Measurements from ENCODE around the gene SKP1. TPM values are rescaled to one million over a fixed set of nuclear protein-coding genes. Genes with fewer than 3 reads are reported as not detected.

Gene SKP1
- polyA plus RNA-seq, 4 donors = 476 to 538 (median 505) TPM

GRCh38 chr5:134116286-134116685, 60.5 kb downstream of the SKP1 start:
- FAIRE-seq (no peak), DNase-seq (no peak)
- Histone ChIP-seq H3K27ac (ENCODE audit: low read depth in 1 of 3, low read length in 2 of 3) (peak overlapping the region in 1 of 3 donors; percentile 14), H3K36me3 (ENCODE audit: control insufficient read depth in 3 of 3, insufficient read depth in 2 of 3, low read depth in 1 of 3, low read length in 3 of 3) (peaks cover 2 to 32% (median 2%) of the 10 kb centered on the region in 3 donors), H3K4me3 (ENCODE audit: low read depth in 1 of 3, low read length in 3 of 3) (peak overlapping the region in 2 of 3 donors; percentile 61 to 82), H3K27me3 (ENCODE audit: control insufficient read depth in 3 of 3, insufficient read depth in 3 of 3, low read length in 3 of 3) (peaks cover 0 to 39% (median 0%) of the 10 kb centered on the region in 3 donors), H3K4me1 (ENCODE audit: control insufficient read depth in 3 of 3, insufficient read depth in 2 of 3, low read depth in 1 of 3, low read length in 2 of 3) (peaks cover 4 to 12% (median 5%) of the 10 kb centered on the region in 3 donors), H3K9me3 (ENCODE audit: control insufficient read depth in 2 of 2, insufficient read depth in 1 of 2, low read depth in 1 of 2, low read length in 1 of 2) (peaks cover 0 to 3% of the 10 kb centered on the region in 2 donors)
- WGBS, 3 donors = 56 to 79% (median 60%) methylated on average over 10 of the region's 10 CpGs

GRCh38 chr5:134115806-134116175, 61.0 kb downstream of the SKP1 start:
- peaks cover 4 to 12% (median 5%) of the 10 kb centered on the region in 3 donors for H3K4me1 ChIP-seq (ENCODE audit: control insufficient read depth in 3 of 3, insufficient read depth in 2 of 3, low read depth in 1 of 3, low read length in 2 of 3)
- H3K4me3 ChIP-seq (ENCODE audit: low read depth in 1 of 3, low read length in 3 of 3) = peak overlapping the region; percentile 50 to 82 (median 61)
- H3K9me3 ChIP-seq (ENCODE audit: control insufficient read depth in 2 of 2, insufficient read depth in 1 of 2, low read depth in 1 of 2, low read length in 1 of 2) = peaks cover 0 to 3% of the 10 kb centered on the region in 2 donors
- peaks cover 2 to 30% (median 2%) of the 10 kb centered on the region in 3 donors for H3K36me3 ChIP-seq (ENCODE audit: control insufficient read depth in 3 of 3, insufficient read depth in 2 of 3, low read depth in 1 of 3, low read length in 3 of 3)
- H3K27ac ChIP-seq (ENCODE audit: low read depth in 1 of 3, low read length in 2 of 3) = peak overlapping the region in 2 of 3 donors; percentile 11 to 45
- no peak for FAIRE-seq
- WGBS, 3 donors = 6 to 44% (median 14%) methylated on average over 13 of the region's 13 CpGs
- peak; percentile 32 to 34 for DNase-seq
- H3K27me3 ChIP-seq (ENCODE audit: control insufficient read depth in 3 of 3, insufficient read depth in 3 of 3, low read length in 3 of 3) = peaks cover 0 to 42% (median 0%) of the 10 kb centered on the region in 3 donors

- peaks cover 4 to 12% (median 5%) of the 10 kb centered on the region in 3 donors for H3K4me1 ChIP-seq (ENCODE audit: control insufficient read depth in 3 of 3, insufficient read depth in 2 of 3, low read depth in 1 of 3, low read length in 2 of 3)
- DNase-seq = peak; percentile 28 to 56
- H3K27me3 ChIP-seq (ENCODE audit: control insufficient read depth in 3 of 3, insufficient read depth in 3 of 3, low read length in 3 of 3) = peaks cover 0 to 42% (median 0%) of the 10 kb centered on the region in 3 donors
- 1 to 3% (median 2%) methylated on average over 29 to 110 of the region's 110 CpGs for WGBS, 3 donors
- no peak for FAIRE-seq
- peak overlapping the region in 2 of 3 donors; percentile 45 to 53 for H3K27ac ChIP-seq (ENCODE audit: low read depth in 1 of 3, low read length in 2 of 3)
- peaks cover under 1 to 24% (median 2%) of the 10 kb centered on the region in 3 donors for H3K36me3 ChIP-seq (ENCODE audit: control insufficient read depth in 3 of 3, insufficient read depth in 2 of 3, low read depth in 1 of 3, low read length in 3 of 3)
- peaks cover 0 to 3% of the 10 kb centered on the region in 2 donors for H3K9me3 ChIP-seq (ENCODE audit: control insufficient read depth in 2 of 2, insufficient read depth in 1 of 2, low read depth in 1 of 2, low read length in 1 of 2)
- H3K4me3 ChIP-seq (ENCODE audit: low read depth in 1 of 3, low read length in 3 of 3) = peak overlapping the region; percentile 50 to 82 (median 61)
These were observed 61.6 kb downstream of the SKP1 start for GRCh38 chr5:134114886-134115805.

GRCh38 chr5:134113902-134114875, 62.6 kb downstream of the SKP1 start, which contains the start of gene TCF7:
Gene TCF7 (plus strand): TSS chr5:134114681. CDS start chr5:134114907, 226 bp downstream.
- DNase-seq (peak; percentile 85 to 90), FAIRE-seq (no peak)
- peaks cover 0 to 17% (median 2%) of the 10 kb centered on the region in 3 donors for H3K36me3 ChIP-seq (ENCODE audit: control insufficient read depth in 3 of 3, insufficient read depth in 2 of 3, low read depth in 1 of 3, low read length in 3 of 3)
- peaks cover 0 to 42% (median 0%) of the 10 kb centered on the region in 3 donors for H3K27me3 ChIP-seq (ENCODE audit: control insufficient read depth in 3 of 3, insufficient read depth in 3 of 3, low read length in 3 of 3)
- peak within 1 kb of the TSS in 2 of 3 donors; percentile 42 to 64 for H3K27ac ChIP-seq (ENCODE audit: low read depth in 1 of 3, low read length in 2 of 3)
- WGBS, 3 donors = 2 to 6% (median 5%) methylated on average over 65 to 90 of the region's 90 CpGs
- H3K4me3 ChIP-seq (ENCODE audit: low read depth in 1 of 3, low read length in 3 of 3) = peak within 1 kb of the TSS; percentile 61 to 82 (median 61)
- peaks cover 4 to 12% (median 5%) of the 10 kb centered on the region in 3 donors for H3K4me1 ChIP-seq (ENCODE audit: control insufficient read depth in 3 of 3, insufficient read depth in 2 of 3, low read depth in 1 of 3, low read length in 2 of 3)
- H3K9me3 ChIP-seq (ENCODE audit: control insufficient read depth in 2 of 2, insufficient read depth in 1 of 2, low read depth in 1 of 2, low read length in 1 of 2) = peaks cover 0 to 3% of the 10 kb centered on the region in 2 donors

- peak in 1 of 2 donors; percentile 28 for DNase-seq
- H3K27ac ChIP-seq (ENCODE audit: low read depth in 1 of 3, low read length in 2 of 3) = no peak overlapping the region
These were observed 63.3 kb downstream of the SKP1 start for GRCh38 chr5:134113363-134113889.

GRCh38 chr5:134112726-134113362, 63.9 kb downstream of the SKP1 start:
- peaks cover 0 to 42% (median 0%) of the 10 kb centered on the region in 3 donors for H3K27me3 ChIP-seq (ENCODE audit: control insufficient read depth in 3 of 3, insufficient read depth in 3 of 3, low read length in 3 of 3)
- no peak for DNase-seq
- no peak overlapping the region for H3K4me3 ChIP-seq (ENCODE audit: low read depth in 1 of 3, low read length in 3 of 3)
- H3K9me3 ChIP-seq (ENCODE audit: control insufficient read depth in 2 of 2, insufficient read depth in 1 of 2, low read depth in 1 of 2, low read length in 1 of 2) = peaks cover 0 to 3% of the 10 kb centered on the region in 2 donors
- peaks cover 4 to 12% (median 5%) of the 10 kb centered on the region in 3 donors for H3K4me1 ChIP-seq (ENCODE audit: control insufficient read depth in 3 of 3, insufficient read depth in 2 of 3, low read depth in 1 of 3, low read length in 2 of 3)
- 58 to 86% (median 81%) methylated on average over 16 to 18 of the region's 18 CpGs for WGBS, 3 donors
- FAIRE-seq = no peak
- H3K36me3 ChIP-seq (ENCODE audit: control insufficient read depth in 3 of 3, insufficient read depth in 2 of 3, low read depth in 1 of 3, low read length in 3 of 3) = peaks cover 0 to 13% (median 2%) of the 10 kb centered on the region in 3 donors
- H3K27ac ChIP-seq (ENCODE audit: low read depth in 1 of 3, low read length in 2 of 3) = no peak overlapping the region

More at GRCh38 chr5:134113363-134113889, 63.3 kb downstream of the SKP1 start:
- H3K27me3 ChIP-seq (ENCODE audit: control insufficient read depth in 3 of 3, insufficient read depth in 3 of 3, low read length in 3 of 3) = peaks cover 0 to 42% (median 0%) of the 10 kb centered on the region in 3 donors
- FAIRE-seq = no peak
- peak overlapping the region; percentile 5 to 82 (median 61) for H3K4me3 ChIP-seq (ENCODE audit: low read depth in 1 of 3, low read length in 3 of 3)
- peaks cover 4 to 12% (median 5%) of the 10 kb centered on the region in 3 donors for H3K4me1 ChIP-seq (ENCODE audit: control insufficient read depth in 3 of 3, insufficient read depth in 2 of 3, low read depth in 1 of 3, low read length in 2 of 3)
- WGBS, 3 donors = 18 to 65% (median 58%) methylated on average over 29 to 30 of the region's 30 CpGs
- H3K36me3 ChIP-seq (ENCODE audit: control insufficient read depth in 3 of 3, insufficient read depth in 2 of 3, low read depth in 1 of 3, low read length in 3 of 3) = peaks cover 0 to 17% (median 2%) of the 10 kb centered on the region in 3 donors
- peaks cover 0 to 3% of the 10 kb centered on the region in 2 donors for H3K9me3 ChIP-seq (ENCODE audit: control insufficient read depth in 2 of 2, insufficient read depth in 1 of 2, low read depth in 1 of 2, low read length in 1 of 2)
